SK-N-SH (cell line): Measurements from ENCODE around the gene GDPGP1. TPM values are rescaled to one million over a fixed set of nuclear protein-coding genes. Genes with fewer than 3 reads are reported as not detected.

ENCODE experiments used
- CTCF ChIA-PET: fragments of 300-600, 350-600 bp; formaldehyde crosslinking; extraction: SDS; loops from one replicate; lab custom pipeline; 2021; lab: Yijun Ruan, JAX
- POLR2A ChIA-PET: fragments of 350-600 bp; sonication (Branson Sonifier 250); formaldehyde crosslinking; extraction: SDS; loops from one replicate; lab custom pipeline; 2020; ENCODE audit warnings: antibody characterized with exemption, inconsistent platforms; lab: Yijun Ruan, JAX
- DNase-seq: peaks from one replicate; pipeline ENCODE4 v3.0.0; 2012
- H2AFZ ChIP-seq: fragments of 200-600 bp; sonication (generic); 2 replicates; pipeline ENCODE4 v1.8.1; 2016; ENCODE audit warnings: antibody characterized with exemption, mild to moderate bottlenecking, low read depth
- H3F3A ChIP-seq: fragments of 200-600 bp; sonication (generic); replicated peaks from 2 replicates; pipeline ENCODE3; 2016; ENCODE audit warnings: antibody characterized with exemption, mild to moderate bottlenecking; ENCODE audit not compliant: insufficient read depth
- H3K27ac ChIP-seq, 2 experiments: fragments of 200-500 bp in 1 of 2; fragments of 200-600 bp in 1 of 2; sonication (Bioruptor generic) in 1 of 2; sonication (generic), shearing (Covaris generic) in 1 of 2; 2 replicates each; pipeline versions ENCODE4 v1.5.1 to v1.6.1; 2014 to 2016; ENCODE audit warnings: low read depth in 2 of 2, inconsistent platforms in 1 of 2, low read length in 1 of 2, mild to moderate bottlenecking in 1 of 2, mixed read lengths in 1 of 2
- H3K27me3 ChIP-seq: fragments of 200-600 bp; sonication (generic), shearing (Covaris generic); 2 replicates; pipeline ENCODE4 v1.6.1; 2016; ENCODE audit warnings: mixed run types; ENCODE audit not compliant: insufficient read depth
- H3K36me3 ChIP-seq, 2 experiments: fragments of 200-500 bp in 1 of 2; fragments of 200-600 bp in 1 of 2; sonication (Bioruptor generic) in 1 of 2; sonication (generic) in 1 of 2; replicated peaks in 1 of 2; 2 replicates each; pipeline versions ENCODE3 to v1.5.1; 2014 to 2016; ENCODE audit warnings: low read length in 1 of 2, mild to moderate bottlenecking in 1 of 2; ENCODE audit not compliant: insufficient read depth in 2 of 2, control insufficient read depth in 1 of 2
- H3K4me1 ChIP-seq, 2 experiments: fragments of 200-500 bp in 1 of 2; fragments of 200-600 bp in 1 of 2; sonication (Bioruptor generic) in 1 of 2; sonication (generic), shearing (Covaris generic) in 1 of 2; 2 replicates each; pipeline versions ENCODE4 v1.5.1 to v1.6.1; 2014 to 2016; ENCODE audit warnings: low read depth in 1 of 2, low read length in 1 of 2, mixed run types in 1 of 2; ENCODE audit not compliant: insufficient read depth in 2 of 2, control insufficient read depth in 1 of 2
- H3K4me2 ChIP-seq: fragments of 200-600 bp; sonication (generic), shearing (Covaris generic); 2 replicates; pipeline ENCODE4 v1.6.1; 2017; ENCODE audit warnings: mixed run types
- H3K4me3 ChIP-seq, 2 experiments: fragments of 200-500 bp in 1 of 2; fragments of 200-600 bp in 1 of 2; sonication (Bioruptor generic) in 1 of 2; sonication (generic), shearing (Covaris generic) in 1 of 2; 2 replicates each; pipeline versions ENCODE4 v1.5.1 to v1.8.1; 2014 to 2016; ENCODE audit warnings: low read depth in 2 of 2, inconsistent platforms in 1 of 2, low read length in 1 of 2, mild to moderate bottlenecking in 1 of 2, mixed read lengths in 1 of 2, moderate library complexity in 1 of 2
- H3K79me2 ChIP-seq: fragments of 200-600 bp; sonication (generic); 2 replicates; pipeline ENCODE4 v1.8.1; 2017; ENCODE audit warnings: mild to moderate bottlenecking; ENCODE audit not compliant: insufficient read depth
- H3K9ac ChIP-seq: fragments of 200-600 bp; sonication (generic); 2 replicates; pipeline ENCODE4 v1.6.1; 2017; ENCODE audit warnings: mixed run types
- H3K9me2 ChIP-seq: fragments of 200-600 bp; sonication (generic); 2 replicates; pipeline ENCODE4 v1.6.1; 2017; ENCODE audit warnings: mixed run types
- H3K9me3 ChIP-seq: fragments of 200-600 bp; sonication (generic); 2 replicates; pipeline ENCODE4 v1.6.1; 2017; ENCODE audit warnings: mixed run types, mild to moderate bottlenecking, moderate library complexity
- H4K20me1 ChIP-seq: fragments of 200-600 bp; sonication (generic); 2 replicates; pipeline ENCODE4 v1.6.1; 2017; ENCODE audit warnings: mild to moderate bottlenecking, mixed run types; ENCODE audit not compliant: insufficient read depth
- EZH2phosphoT487 ChIP-seq: fragments of 200-600 bp; sonication (generic); IDR thresholded peaks from 2 replicates; pipeline ENCODE4 v1.6.1; 2017; ENCODE audit warnings: low read depth, mixed run types, mild to moderate bottlenecking, antibody characterized with exemption, moderate library complexity, borderline replicate concordance
- FOSL2 ChIP-seq: IDR thresholded peaks from 2 replicates; pipeline ENCODE4 v1.4.0; 2012; ENCODE audit warnings: low read depth, mild to moderate bottlenecking, moderate library complexity, borderline replicate concordance
- FOXJ3 ChIP-seq: sonication (generic); formaldehyde crosslinking; IDR thresholded peaks from 2 replicates; pipeline ENCODE4 v1.5.1; 2020; ENCODE audit warnings: mild to moderate bottlenecking, missing genetic modification reagents
- FOXM1 ChIP-seq: IDR thresholded peaks from 2 replicates; pipeline ENCODE4 v1.4.0; 2012; ENCODE audit warnings: low read depth, mild to moderate bottlenecking
- GABPA ChIP-seq: IDR thresholded peaks from 2 replicates; pipeline ENCODE4 v1.4.0; 2012; ENCODE audit warnings: low read depth, mild to moderate bottlenecking
- JUND ChIP-seq: IDR thresholded peaks from 2 replicates; pipeline ENCODE4 v1.4.0; 2012
- MEF2A ChIP-seq: IDR thresholded peaks from 2 replicates; pipeline ENCODE4 v1.4.0; 2012; ENCODE audit warnings: low read depth, borderline replicate concordance
- MXI1 ChIP-seq: IDR thresholded peaks from 2 replicates; pipeline ENCODE4 v1.6.1; 2012; ENCODE audit warnings: mild to moderate bottlenecking, low read depth, low read length, improper control_type of control experiment
- NRF1 ChIP-seq: IDR thresholded peaks from 2 replicates; pipeline ENCODE4 v1.6.1; 2012; ENCODE audit warnings: low read depth, mild to moderate bottlenecking, low read length
- POLR2AphosphoS5 ChIP-seq: IDR thresholded peaks from 2 replicates; pipeline ENCODE4 v1.6.1; 2012; ENCODE audit warnings: low read depth, low read length
- RAD21 ChIP-seq: IDR thresholded peaks from 2 replicates; pipeline ENCODE4 v1.6.1; 2012; ENCODE audit warnings: mild to moderate bottlenecking, low read length
- RCOR1 ChIP-seq: fragments of 150-350 bp; IDR thresholded peaks from 2 replicates; pipeline ENCODE4 v1.6.1; 2017; ENCODE audit warnings: antibody characterized with exemption, low read length
- RFX5 ChIP-seq: IDR thresholded peaks from 2 replicates; pipeline ENCODE4 v1.6.1; 2012; ENCODE audit warnings: mild to moderate bottlenecking, improper control_type of control experiment, low read length
- RXRA ChIP-seq: IDR thresholded peaks from 2 replicates; pipeline ENCODE4 v1.4.0; 2012; ENCODE audit warnings: low read depth, mild to moderate bottlenecking, borderline replicate concordance
- TCF12 ChIP-seq: IDR thresholded peaks from 2 replicates; pipeline ENCODE4 v1.4.0; 2012
- WGBS: methylation state at CpG from one replicate; pipeline ENCODE4 v1.1.6; 2017; ENCODE audit warnings: low lambda C conversion rate; 5-methylcytosine and 5-hydroxymethylcytosine counted together
- polyA plus RNA-seq, 3 experiments: library from polyadenylated mRNA; depleted of rRNA; stranded (reverse); fragments of >200 nt; gene quantifications; 2 replicates each; pipeline ENCODE4 v1.2.3, GENCODE V29; 2012
- TF ChIP-seq, protein P1 (sequence below): fragments of 150-350 bp; IDR thresholded peaks from 2 replicates; pipeline ENCODE4 v1.6.1; 2017; ENCODE audit warnings: antibody characterized with exemption, low read length, low read depth, borderline replicate concordance
- TF ChIP-seq, protein P2 (sequence below): IDR thresholded peaks from 2 replicates; pipeline ENCODE4 v1.4.0; 2012; ENCODE audit warnings: low read depth, borderline replicate concordance
- TF ChIP-seq, protein P3 (sequence below): IDR thresholded peaks from 2 replicates; pipeline ENCODE4 v1.4.0; 2012; ENCODE audit warnings: low read depth

GDPGP1 gene
- polyA plus RNA-seq, 1 of the 3 experiments (the other 2 are of a cell fraction), result 2.4 TPM

- DNase-seq, result no peak
- TF ChIP-seq FOSL2 (no peak), FOXM1 (no peak), MXI1 (no peak), MEF2A (no peak), RAD21 (no peak), RCOR1 (no peak), RXRA (no peak), NRF1 (no peak), FOXJ3 (CRISPR knock-in tag) (no peak), JUND (no peak), POLR2AphosphoS5 (no peak), RFX5 (no peak), TCF12 (no peak), GABPA (no peak)
- TF ChIP-seq, protein P1, sequence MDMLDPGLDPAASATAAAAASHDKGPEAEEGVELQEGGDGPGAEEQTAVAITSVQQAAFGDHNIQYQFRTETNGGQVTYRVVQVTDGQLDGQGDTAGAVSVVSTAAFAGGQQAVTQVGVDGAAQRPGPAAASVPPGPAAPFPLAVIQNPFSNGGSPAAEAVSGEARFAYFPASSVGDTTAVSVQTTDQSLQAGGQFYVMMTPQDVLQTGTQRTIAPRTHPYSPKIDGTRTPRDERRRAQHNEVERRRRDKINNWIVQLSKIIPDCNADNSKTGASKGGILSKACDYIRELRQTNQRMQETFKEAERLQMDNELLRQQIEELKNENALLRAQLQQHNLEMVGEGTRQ, result no peak
- TF ChIP-seq, protein P2, sequence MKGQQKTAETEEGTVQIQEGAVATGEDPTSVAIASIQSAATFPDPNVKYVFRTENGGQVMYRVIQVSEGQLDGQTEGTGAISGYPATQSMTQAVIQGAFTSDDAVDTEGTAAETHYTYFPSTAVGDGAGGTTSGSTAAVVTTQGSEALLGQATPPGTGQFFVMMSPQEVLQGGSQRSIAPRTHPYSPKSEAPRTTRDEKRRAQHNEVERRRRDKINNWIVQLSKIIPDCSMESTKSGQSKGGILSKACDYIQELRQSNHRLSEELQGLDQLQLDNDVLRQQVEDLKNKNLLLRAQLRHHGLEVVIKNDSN, result no peak
- TF ChIP-seq, protein P3, sequence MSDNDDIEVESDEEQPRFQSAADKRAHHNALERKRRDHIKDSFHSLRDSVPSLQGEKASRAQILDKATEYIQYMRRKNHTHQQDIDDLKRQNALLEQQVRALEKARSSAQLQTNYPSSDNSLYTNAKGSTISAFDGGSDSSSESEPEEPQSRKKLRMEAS, result no peak
- Histone ChIP-seq H3K9ac (no peak overlapping the region), H3K27me3 (no peaks in the 10 kb centered on the region), H3F3A (no peaks in the 10 kb centered on the region), H3K36me3 (peaks cover 10 to 56% of the 10 kb centered on the region in 2 experiments), H3K79me2 (no peaks in the 10 kb centered on the region), H3K4me2 (no peak overlapping the region), H4K20me1 (no peaks in the 10 kb centered on the region), H3K4me1 (peaks cover 0 to 7% of the 10 kb centered on the region in 2 experiments; a peak in 1 of 4 replicates), H2AFZ (no peak overlapping the region), H3K9me3 (no peaks in the 10 kb centered on the region), H3K9me2 (no peaks in the 10 kb centered on the region), H3K4me3 (no peak overlapping the region), H3K27ac (no peak overlapping the region; a peak in 1 of 4 replicates)
- ChIA-PET CTCF (interaction anchor here (1.3 kb wide), 2 partner anchors 10 to 95 kb away, joined by 3 read pairs; no protein-coding TSS in a partner anchor), POLR2A (no interaction called here)
- 97% methylated on average over 9 of the region's 17 CpGs for WGBS
These were observed 9.0 kb upstream of the GDPGP1 start for GRCh38 chr15:90225047-90225446.

- H3K4me3 ChIP-seq, result no peak overlapping the region
- peaks cover 10 to 62% of the 10 kb centered on the region in 2 experiments for H3K36me3 ChIP-seq
- TF ChIP-seq EZH2phosphoT487, result no peak
- TF ChIP-seq, all 33 proteins: peak for 0
- POLR2A ChIA-PET, result no interaction called here
- H3K9me2 ChIP-seq, result no peaks in the 10 kb centered on the region
- H3K27ac ChIP-seq, result no peak overlapping the region
- H3K79me2 ChIP-seq, result no peaks in the 10 kb centered on the region
- 91% methylated on average over 10 of the region's 18 CpGs for WGBS
- no peak overlapping the region for H3K4me2 ChIP-seq
- no peaks in the 10 kb centered on the region for H3K9me3 ChIP-seq
- H3K27me3 ChIP-seq, result no peaks in the 10 kb centered on the region
- CTCF ChIA-PET, result interaction anchor here (1.3 to 1.6 kb wide), 2 partner anchors 11 to 94 kb away, joined by 3 to 4 read pairs; no protein-coding TSS in a partner anchor
- H3K9ac ChIP-seq, result no peak overlapping the region
- no peak for DNase-seq
- no peaks in the 10 kb centered on the region for H3F3A ChIP-seq
- H3K4me1 ChIP-seq, result peaks cover 0 to 6% of the 10 kb centered on the region in 2 experiments; a peak in 1 of 4 replicates
- no peaks in the 10 kb centered on the region for H4K20me1 ChIP-seq
- no peak overlapping the region for H2AFZ ChIP-seq
These were observed 8.3 kb upstream of the GDPGP1 start for GRCh38 chr15:90225504-90226234.
